Measurements from ENCODE around the gene ABTB2. TPM values are rescaled to one million over a fixed set of nuclear protein-coding genes. Genes with fewer than 3 reads are reported as not detected.

Gene ABTB2
- total and polyA plus RNA-seq, 2 of the 8 experiments (the other 6 are each of a cell fraction or from before 2014, with no cell fraction given), result 7.7 to 10.2 TPM

DNA sequence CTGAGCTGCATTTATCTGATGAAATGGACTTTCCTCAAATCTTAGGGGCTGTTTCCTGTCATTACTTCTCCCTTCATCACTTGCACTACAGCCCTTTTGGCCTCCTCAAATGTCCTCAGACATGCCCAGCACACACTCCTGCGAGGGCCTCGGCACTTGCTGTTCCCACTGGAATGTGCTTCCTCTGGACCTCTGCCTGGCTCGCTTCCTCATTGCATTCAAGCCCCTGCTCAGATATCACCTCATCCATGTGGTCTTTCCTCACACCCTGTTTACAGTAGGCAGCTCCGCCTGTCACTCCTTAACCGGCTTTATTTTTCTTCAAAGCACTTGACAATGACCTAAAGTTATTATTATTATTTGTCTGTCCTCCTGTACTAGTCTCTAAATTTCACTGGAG is 243.3 kb downstream of the ABTB2 start:
- no peak overlapping the region for H3K4ac ChIP-seq (replicated peaks; ENCODE audit: insufficient read length, low read depth, low read length)
- no peak for FAIRE-seq
- no peak overlapping the region for H2BK5ac ChIP-seq (ENCODE audit: low read depth, low read length)
- no peak overlapping the region for H2AK5ac ChIP-seq (ENCODE audit: low read depth, low read length)
- H2BK15ac ChIP-seq (ENCODE audit: low read length), result no peak overlapping the region
- no peak overlapping the region for H2AFZ ChIP-seq (ENCODE audit: low read length)
- ChIA-PET POLR2A (ENCODE audit: partially characterized antibody) (interaction anchor here (1.2 to 2.5 kb wide), 3 partner anchors 8 to 9 kb away, joined by 3 to 8 read pairs (median 3); partner anchors contain the start of gene NAT10), CTCF (ENCODE audit: partially characterized antibody) (interaction anchor here (0.9 to 1.5 kb wide), 2 partner anchors 58 to 143 kb away, joined by 3 read pairs; no protein-coding TSS in a partner anchor)
- no peak overlapping the region for H3K14ac ChIP-seq (ENCODE audit: insufficient read length)
- H3K9me3 ChIP-seq (ENCODE audit: insufficient read depth in 2 of 2, low read depth in 1 of 2, low read length in 1 of 2), result no peaks in the 10 kb centered on the region
- no peak overlapping the region for H3K18ac ChIP-seq (ENCODE audit: extremely low read depth, low read length)
- 81% methylated on average over 5 of the region's 5 CpGs; no CpG with 5 or more reads in 1 of the 2 experiments for WGBS, 2 experiments (ENCODE audit: extremely low coverage in 1 of 2, insufficient coverage in 1 of 2, insufficient read length in 1 of 2, insufficient replicate concordance in 2 of 2, low coverage in 1 of 2, low lambda C conversion rate in 2 of 2, missing lambda C conversion rate in 1 of 2)
- H3K4me1 ChIP-seq (replicated peaks in 1 of 4; ENCODE audit: control insufficient read depth in 3 of 4, insufficient read depth in 4 of 4, low read length in 3 of 4), result no peaks in the 10 kb centered on the region
- peaks cover 44 to 93% (median 78%) of the 10 kb centered on the region in 4 experiments for H3K36me3 ChIP-seq (ENCODE audit: control insufficient read depth in 2 of 4, insufficient read depth in 4 of 4, low read length in 3 of 4)
- no peak overlapping the region for H3K27ac ChIP-seq (ENCODE audit: low read depth, low read length)
- H3K56ac ChIP-seq (replicated peaks; ENCODE audit: insufficient read length, low read depth, low read length), result no peak overlapping the region
- H3K4me3 ChIP-seq (ENCODE audit: extremely low read depth in 1 of 4, insufficient read depth in 2 of 4, low read depth in 3 of 4, low read length in 4 of 4), result no peak overlapping the region
- no peak for DNase-seq (ENCODE audit: low read depth in 1 of 2, low spot score in 2 of 2)
- H3K23ac ChIP-seq (ENCODE audit: insufficient read length), result no peak overlapping the region
- H2BK20ac ChIP-seq (ENCODE audit: low read length), result no peak overlapping the region
- no peak overlapping the region for H4K5ac ChIP-seq (ENCODE audit: insufficient read length, low read depth, low read length)
- H2BK12ac ChIP-seq (ENCODE audit: low read depth, low read length), result no peak overlapping the region
- no peak overlapping the region for H3K9ac ChIP-seq (replicated peaks in 1 of 4; ENCODE audit: extremely low read depth in 1 of 4, low read depth in 3 of 4, low read length in 3 of 4)
- no peak overlapping the region for H2BK120ac ChIP-seq (replicated peaks; ENCODE audit: low read depth, low read length)
- no peak overlapping the region for H3K4me2 ChIP-seq (ENCODE audit: insufficient read depth in 1 of 2, low read depth in 2 of 2, low read length in 2 of 2)
- no peak overlapping the region for H4K8ac ChIP-seq (ENCODE audit: extremely low read depth, insufficient read depth, low read length)
- H3K27me3 ChIP-seq (replicated peaks in 1 of 4; ENCODE audit: control insufficient read depth in 3 of 4, extremely low read depth in 1 of 4, insufficient read depth in 3 of 4, low read length in 3 of 4), result no peaks in the 10 kb centered on the region
- H3K23me2 ChIP-seq (ENCODE audit: low read depth, low read length), result no peaks in the 10 kb centered on the region
- no peaks in the 10 kb centered on the region for H3K79me1 ChIP-seq (ENCODE audit: low read depth, low read length)
- no peak overlapping the region for H4K91ac ChIP-seq (replicated peaks; ENCODE audit: insufficient read length, low read length)
- peaks cover 4 to 9% of the 10 kb centered on the region in 2 experiments for H4K20me1 ChIP-seq (replicated peaks in 1 of 2; ENCODE audit: control insufficient read depth in 1 of 2, insufficient read depth in 2 of 2, low read length in 2 of 2)
- no peaks in the 10 kb centered on the region for H3K79me2 ChIP-seq (ENCODE audit: control insufficient read depth in 1 of 2, insufficient read depth in 2 of 2, low read length in 2 of 2)
- no peak for TF ChIP-seq EP300 (IDR thresholded peaks at IDR 0.05; ENCODE audit: borderline replicate concordance in 1 of 2, low read depth in 2 of 2, low read length in 2 of 2)
- no peak for TF ChIP-seq SP1 (IDR thresholded peaks at IDR 0.05; ENCODE audit: low read depth, low read length)
- TF ChIP-seq BCL11A (IDR thresholded peaks at IDR 0.05; ENCODE audit: low read depth in 2 of 2, low read length in 2 of 2), result no peak
- no peak for TF ChIP-seq HDAC6 (IDR thresholded peaks at IDR 0.05; ENCODE audit: low read depth, low read length)
- TF ChIP-seq CHD2 (IDR thresholded peaks at IDR 0.05; ENCODE audit: low read length), result no peak
- TF ChIP-seq RXRA (IDR thresholded peaks at IDR 0.05; ENCODE audit: insufficient read depth, low read depth, low read length), result no peak
- no peak for TF ChIP-seq TEAD4 (IDR thresholded peaks at IDR 0.05; ENCODE audit: low read depth, low read length)
- TF ChIP-seq CBX5 (IDR thresholded peaks at IDR 0.05; ENCODE audit: low read depth, low read length), result no peak
- no peak for TF ChIP-seq SIN3A (conservative IDR thresholded peaks at IDR 0.05 in 1 of 2, IDR thresholded peaks at IDR 0.05 in 1 of 2; ENCODE audit: low read depth in 1 of 2, low read length in 2 of 2)
- TF ChIP-seq KDM5A (IDR thresholded peaks at IDR 0.05; ENCODE audit: low read length), result no peak
- no peak for TF ChIP-seq RFX5 (IDR thresholded peaks at IDR 0.05; ENCODE audit: borderline replicate concordance, low read depth, low read length)
- TF ChIP-seq YY1 (IDR thresholded peaks at IDR 0.05; ENCODE audit: low read depth, low read length), result no peak
- no peak for TF ChIP-seq SUZ12 (IDR thresholded peaks at IDR 0.05; ENCODE audit: low read length)
- no peak for TF ChIP-seq TBP (IDR thresholded peaks at IDR 0.05; ENCODE audit: low read depth, low read length)
- TF ChIP-seq PHF8 (conservative IDR thresholded peaks at IDR 0.05; ENCODE audit: low read depth, low read length), result no peak
